Common myeloid progenitor, CD34-positive (primary cell): ENCODE data around the gene CHRNB1.
A peak's percentile ranks its signal among the peaks of the same experiment; 100 is the strongest.

ENCODE experiments used
- CTCF ChIA-PET: fragments of 350-600 bp; sonication (Branson Sonifier 250); formaldehyde crosslinking; loops from one replicate; lab custom pipeline; 2021; ENCODE audit warnings: antibody characterized with exemption; lab: Charles Lee
- POLR2A ChIA-PET: fragments of 350-600 bp; sonication (Branson Sonifier 250); formaldehyde crosslinking; loops from one replicate; lab custom pipeline; 2021; ENCODE audit warnings: antibody characterized with exemption; lab: Charles Lee
- DNase-seq, 3 donors: peaks; one replicate each; pipeline versions ENCODE4 v3.0.0 to v3.0.0-alpha.2; 2013
- H3K27ac ChIP-seq, 2 experiments: 1 replicate in 1 of 2; 2 replicates in 1 of 2; pipeline ENCODE4 v1.7.0; 2013; ENCODE audit warnings: inconsistent platforms in 2 of 2, low read length in 2 of 2, mild to moderate bottlenecking in 2 of 2, low read depth in 1 of 2, moderate library complexity in 1 of 2; ENCODE audit not compliant: severe bottlenecking in 2 of 2, insufficient read depth in 1 of 2, poor library complexity in 1 of 2
- H3K27me3 ChIP-seq, 5 experiments: replicated peaks in 2 of 5; 1 replicate in 3 of 5; 2 replicates in 2 of 5; pipeline versions ENCODE4 v1.6.1 to v1.7.0; 2013; ENCODE audit warnings: low read length in 4 of 5, mild to moderate bottlenecking in 2 of 5, moderate library complexity in 2 of 5, inconsistent platforms in 1 of 5; ENCODE audit not compliant: insufficient read depth in 5 of 5, control insufficient read depth in 4 of 5
- H3K36me3 ChIP-seq, 4 experiments: 1 replicate in 2 of 4; 2 replicates in 2 of 4; pipeline versions ENCODE4 v1.6.1 to v1.7.0; 2013; ENCODE audit warnings: low read length in 3 of 4, control low read depth in 1 of 4, mild to moderate bottlenecking in 1 of 4; ENCODE audit not compliant: control insufficient read depth in 4 of 4, insufficient read depth in 4 of 4
- H3K4me1 ChIP-seq, 4 experiments: 1 replicate in 3 of 4; 2 replicates in 1 of 4; pipeline versions ENCODE4 v1.6.1 to v1.7.1; 2013; ENCODE audit warnings: low read length in 3 of 4, mild to moderate bottlenecking in 3 of 4, control low read depth in 1 of 4, inconsistent platforms in 1 of 4, moderate library complexity in 1 of 4; ENCODE audit not compliant: control insufficient read depth in 4 of 4, insufficient read depth in 4 of 4; ENCODE audit errors: control extremely low read depth in 1 of 4
- H3K4me3 ChIP-seq, 7 experiments: 1 replicate in 4 of 7; 2 replicates in 3 of 7; pipeline versions ENCODE4 v1.5.1 to v1.7.0; 2013; ENCODE audit warnings: mild to moderate bottlenecking in 7 of 7, low read length in 6 of 7, moderate library complexity in 6 of 7, inconsistent platforms in 2 of 7, low read depth in 2 of 7, control low read depth in 1 of 7; ENCODE audit not compliant: insufficient read depth in 4 of 7, control insufficient read depth in 1 of 7; ENCODE audit errors: extremely low read depth in 1 of 7
- H3K9me3 ChIP-seq, 5 experiments: 1 replicate in 4 of 5; 2 replicates in 1 of 5; pipeline versions ENCODE4 v1.6.1 to v1.7.1; 2013; ENCODE audit warnings: low read length in 4 of 5, mild to moderate bottlenecking in 2 of 5, inconsistent platforms in 1 of 5, low read depth in 1 of 5, moderate library complexity in 1 of 5; ENCODE audit not compliant: control insufficient read depth in 4 of 5, insufficient read depth in 2 of 5; ENCODE audit errors: control extremely low read depth in 1 of 5
- WGBS: methylation state at CpG from one replicate; pipeline ENCODE4 v1.1.5; 2013; ENCODE audit not compliant: insufficient coverage; 5-methylcytosine and 5-hydroxymethylcytosine counted together

The CHRNB1 gene

DNA sequence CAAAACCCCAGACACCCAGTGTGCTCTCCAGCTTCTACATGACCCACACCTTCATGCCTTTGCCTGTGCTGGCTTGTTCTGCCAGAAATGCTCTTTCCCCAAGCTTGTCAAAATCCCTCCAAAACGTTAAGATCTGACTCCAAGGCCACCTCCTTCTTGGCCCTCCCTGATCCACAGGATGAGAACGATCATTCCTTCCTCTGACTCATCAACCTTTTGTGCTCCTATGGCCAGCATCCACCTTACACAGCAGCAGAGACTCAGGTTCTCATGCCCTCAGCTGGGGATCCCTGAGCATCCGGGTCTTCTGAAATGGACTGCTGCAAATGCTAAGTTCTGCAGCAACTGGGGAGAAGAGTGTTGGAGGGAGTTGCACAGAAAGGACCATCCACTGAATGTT, 31.6 kb downstream of the CHRNB1 start:
- Histone ChIP-seq H3K27ac (no peak overlapping the region), H3K4me1 (peaks cover 2 to 50% (median 47%) of the 10 kb centered on the region in 4 experiments), H3K36me3 (peaks cover 0 to 7% (median 0%) of the 10 kb centered on the region in 4 experiments), H3K9me3 (no peaks in the 10 kb centered on the region), H3K27me3 (no peaks in the 10 kb centered on the region), H3K4me3 (peak overlapping the region in 1 of 7 experiments; percentile 5)
- WGBS: 40% methylated on average over 3 of the region's 3 CpGs
- ChIA-PET CTCF (interaction anchor here (1.1 to 3.9 kb wide), 15 partner anchors 9 to 122 kb away, joined by 3 to 29 read pairs (median 3); partner anchors contain the start of genes SOX15, SPEM2, TMEM102 and TMEM95), POLR2A (interaction anchor here (1.4 to 2.5 kb wide), 3 partner anchors 8 to 39 kb away, joined by 6 to 12 read pairs (median 7); partner anchors contain the start of gene POLR2A)
- no peak for DNase-seq

DNA sequence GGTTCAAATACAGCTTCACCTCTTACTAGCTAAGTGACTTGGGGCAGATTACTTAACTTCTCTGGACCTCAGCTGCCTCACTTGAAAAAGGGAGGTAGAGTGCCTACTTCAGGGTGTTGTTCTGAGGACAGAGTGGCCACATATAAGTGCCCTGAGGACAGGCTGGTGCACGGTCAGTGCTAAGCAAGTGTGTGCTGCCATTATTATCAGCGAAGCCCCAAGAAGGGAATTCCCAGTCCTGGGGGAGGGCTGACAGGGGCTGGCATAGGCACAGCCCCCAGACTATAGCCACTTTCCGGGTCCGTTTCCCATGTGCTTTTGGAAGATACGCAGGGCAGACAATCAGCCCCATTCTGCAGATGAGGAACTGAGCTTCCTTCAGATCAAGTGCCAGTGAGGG, 32.1 kb downstream of the CHRNB1 start:
- no peak overlapping the region for H3K27ac ChIP-seq

DNA sequence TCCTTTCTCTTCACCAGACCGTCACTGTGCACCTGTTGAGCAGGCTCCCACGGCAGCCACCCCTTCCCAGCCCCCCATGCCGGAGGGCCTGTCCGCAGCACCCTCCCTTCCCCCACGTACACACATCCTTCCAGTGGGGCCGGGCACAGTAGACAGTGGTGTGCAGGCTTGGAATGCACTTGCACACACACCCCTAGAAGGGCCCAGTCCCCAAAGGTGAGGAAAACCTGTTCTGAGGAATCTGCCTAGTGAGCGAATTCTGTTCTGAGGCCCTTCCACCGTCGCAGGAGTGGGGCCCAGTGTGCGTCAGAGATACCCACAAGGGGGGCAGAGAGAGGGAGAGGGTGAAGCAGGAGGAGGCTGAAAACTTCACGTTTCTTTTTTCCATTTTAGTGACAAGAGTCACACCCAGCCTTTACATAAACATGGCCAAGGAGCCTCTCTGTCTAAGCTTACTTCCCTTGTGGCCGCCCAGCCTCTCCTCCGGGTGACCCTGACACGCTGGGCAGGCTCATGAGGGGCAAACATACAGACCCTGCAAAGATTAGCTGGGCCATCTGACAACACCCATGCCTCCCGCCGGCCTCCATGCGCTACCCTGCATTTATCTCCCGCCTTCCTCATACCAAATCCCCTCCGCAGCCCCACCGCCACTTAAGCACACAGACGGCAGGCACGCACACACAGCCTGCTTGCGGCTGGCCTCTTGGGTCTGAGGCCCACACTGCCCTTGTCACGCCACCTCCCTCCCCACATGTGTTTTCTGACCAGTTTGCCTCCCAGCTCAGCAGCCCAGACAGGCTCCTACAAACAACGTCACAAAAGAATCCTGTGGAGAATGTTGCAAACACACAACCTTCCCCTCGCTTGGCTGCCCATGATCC, 32.8 kb downstream of the CHRNB1 start:
- peaks cover 0 to 7% (median 0%) of the 10 kb centered on the region in 4 experiments for H3K36me3 ChIP-seq
- CTCF ChIA-PET: interaction anchor here (0.6 to 3.9 kb wide), 9 partner anchors 10 to 123 kb away, joined by 3 to 29 read pairs (median 3); partner anchors contain the start of genes TMEM102 and TMEM95
- H3K27me3 ChIP-seq: no peaks in the 10 kb centered on the region
- H3K9me3 ChIP-seq: no peaks in the 10 kb centered on the region
- peaks cover 0 to 47% (median 43%) of the 10 kb centered on the region in 4 experiments for H3K4me1 ChIP-seq
- peak overlapping the region in 1 of 2 experiments; percentile 87 for H3K27ac ChIP-seq
- H3K4me3 ChIP-seq: peak overlapping the region; percentile 65 to 88 (median 79)
- POLR2A ChIA-PET: interaction anchor here (0.5 to 1.5 kb wide), 5 partner anchors 14 to 36 kb away, joined by 3 to 7 read pairs (median 3); no protein-coding TSS in a partner anchor
- 25% methylated on average over 19 of the region's 26 CpGs for WGBS
- DNase-seq: peak; percentile 25 to 71 (median 61)

More for the DNA sequence above, 32.1 kb downstream of the CHRNB1 start:
- Histone ChIP-seq H3K36me3 (peaks cover 0 to 7% (median 0%) of the 10 kb centered on the region in 4 experiments), H3K27me3 (no peaks in the 10 kb centered on the region), H3K4me1 (peaks cover 0 to 47% (median 42%) of the 10 kb centered on the region in 4 experiments), H3K9me3 (no peaks in the 10 kb centered on the region), H3K4me3 (peak overlapping the region in 5 of 7 experiments; percentile 73 to 88 (median 82))
- DNase-seq: no peak
- CTCF ChIA-PET: interaction anchor here (1.1 to 3.9 kb wide), 11 partner anchors 8 to 123 kb away, joined by 3 to 29 read pairs (median 4); partner anchors contain the start of genes TMEM102 and TMEM95
- WGBS: 96% methylated on average over 5 of the region's 5 CpGs
- POLR2A ChIA-PET: interaction anchor here (0.5 to 2.5 kb wide), 4 partner anchors 7 to 36 kb away, joined by 3 to 12 read pairs (median 7); partner anchors contain the start of gene POLR2A

DNA sequence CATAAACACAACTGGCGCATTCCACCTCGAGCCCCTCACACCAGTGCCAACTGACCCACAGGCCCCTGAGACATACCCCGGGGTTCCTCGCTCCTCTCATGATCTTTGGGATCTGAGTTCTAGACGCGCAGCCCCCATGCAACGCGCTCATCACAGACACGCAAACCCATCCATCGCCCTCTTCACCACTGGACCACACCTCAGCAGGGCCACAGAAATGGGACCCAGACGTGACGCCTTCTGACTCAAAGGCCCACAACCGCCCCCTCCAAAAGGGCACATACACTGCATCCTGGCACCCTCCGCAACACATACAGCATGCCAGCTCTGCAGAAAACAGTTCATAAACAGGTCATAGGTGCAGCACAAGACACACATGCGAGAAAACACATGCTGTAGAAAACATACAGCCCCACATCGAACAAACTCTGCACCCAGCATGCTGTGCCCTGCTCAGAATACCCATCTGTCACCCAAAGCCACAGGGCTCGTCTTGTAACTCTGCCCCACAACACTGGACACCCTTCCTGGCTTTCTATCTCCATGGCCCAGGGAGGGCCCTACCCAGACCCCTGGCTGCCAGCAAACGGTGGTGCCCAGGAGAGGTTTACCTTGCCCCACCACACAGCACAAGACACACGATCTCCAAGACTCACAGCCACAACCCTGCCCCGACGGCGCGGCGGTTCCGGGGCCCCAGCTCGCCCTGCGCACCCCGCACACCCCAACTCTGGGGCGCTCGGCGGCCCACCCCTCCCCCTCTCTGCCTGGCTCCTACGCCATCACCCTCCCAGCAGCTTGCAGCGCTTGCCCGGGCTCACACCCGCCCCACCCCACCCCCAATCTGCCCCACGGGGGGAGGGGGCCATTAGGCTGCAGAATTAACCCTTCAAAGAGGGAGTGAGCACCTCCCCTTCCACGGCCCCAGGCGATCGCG, 33.7 kb downstream of the CHRNB1 start:
- no peaks in the 10 kb centered on the region for H3K27me3 ChIP-seq
- DNase-seq: peak; percentile 31 to 76 (median 65)
- 26% methylated on average over 28 of the region's 40 CpGs for WGBS
- peaks cover 0 to 7% (median 0%) of the 10 kb centered on the region in 4 experiments for H3K36me3 ChIP-seq
- H3K27ac ChIP-seq: peak overlapping the region; percentile 66 to 87
- no peaks in the 10 kb centered on the region for H3K9me3 ChIP-seq
- CTCF ChIA-PET: interaction anchor here (0.6 to 3.9 kb wide), 10 partner anchors 11 to 123 kb away, joined by 3 to 29 read pairs (median 4); partner anchors contain the start of gene TMEM102
- POLR2A ChIA-PET: interaction anchor here (0.7 to 1.5 kb wide), 4 partner anchors 15 to 142 kb away, joined by 3 read pairs; no protein-coding TSS in a partner anchor
- peak overlapping the region; percentile 65 to 88 (median 79) for H3K4me3 ChIP-seq
- peaks cover 0 to 56% (median 51%) of the 10 kb centered on the region in 4 experiments for H3K4me1 ChIP-seq

DNA sequence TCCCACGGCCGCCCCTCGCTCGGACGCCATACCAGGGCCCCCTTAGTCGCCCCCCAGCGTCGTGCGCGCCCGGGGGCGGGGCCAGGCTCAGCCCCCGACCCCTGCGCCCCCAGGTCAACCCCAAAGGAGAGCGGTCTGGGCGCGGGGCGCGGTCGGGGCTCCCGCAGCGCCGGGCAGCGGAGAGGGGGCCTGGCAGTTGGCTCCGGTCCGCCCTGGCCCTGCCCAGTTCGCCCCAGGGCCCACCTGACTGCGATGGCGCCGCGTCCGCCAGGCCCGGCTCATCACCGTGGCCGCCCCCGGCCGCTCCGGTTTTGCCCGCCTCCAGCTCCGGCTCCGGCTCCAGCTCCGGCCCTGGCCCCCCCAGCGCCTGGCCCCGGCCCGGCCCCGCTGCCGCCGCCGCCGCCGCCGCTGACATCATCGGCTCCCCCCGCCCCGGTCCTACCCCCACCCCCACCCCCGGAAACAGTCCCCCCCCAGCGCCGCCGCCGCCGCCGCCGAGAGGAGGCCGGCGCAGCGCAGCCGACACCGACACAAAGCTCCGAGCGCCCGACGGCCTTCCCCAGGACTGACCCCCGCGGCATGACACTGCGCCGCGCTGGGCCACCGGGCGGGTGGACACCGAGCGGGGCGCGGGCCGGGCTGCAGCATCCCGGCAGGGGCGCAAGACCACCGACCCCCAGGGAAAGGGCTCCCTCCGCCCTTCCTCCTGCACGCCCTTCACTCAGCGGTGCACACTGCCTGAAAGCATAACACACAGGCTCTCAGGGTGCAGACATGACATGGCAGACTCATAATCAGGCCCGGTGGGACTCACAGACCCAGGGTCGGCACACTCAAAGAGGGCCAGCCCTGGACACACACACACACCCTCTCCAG, 34.6 kb downstream of the CHRNB1 start, which contains the start of gene ZBTB4:
TSS of gene ZBTB4 (minus strand) at position 419 of the 876 bp plus-strand sequence. CDS start 12,830 bp downstream, outside the sequence.
- WGBS: 0% methylated on average over 37 of the region's 92 CpGs
- peak in 2 of 3 donors; percentile 60 to 69 for DNase-seq
- peaks cover 0 to 7% (median 0%) of the 10 kb centered on the region in 4 experiments for H3K36me3 ChIP-seq
- H3K4me1 ChIP-seq: peaks cover 0 to 57% (median 53%) of the 10 kb centered on the region in 4 experiments
- H3K27ac ChIP-seq: peak within 1 kb of the TSS; percentile 66 to 87
- ChIA-PET POLR2A (interaction anchor here (0.5 to 1.5 kb wide), 8 partner anchors 9 to 42 kb away, joined by 3 to 5 read pairs (median 3); no protein-coding TSS in a partner anchor), CTCF (interaction anchor here (1.0 to 3.9 kb wide), 9 partner anchors 11 to 81 kb away, joined by 3 to 29 read pairs (median 5); partner anchors contain the start of gene TMEM102)
- H3K4me3 ChIP-seq: peak within 1 kb of the TSS; percentile 65 to 88 (median 79)
- H3K9me3 ChIP-seq: no peaks in the 10 kb centered on the region
- no peaks in the 10 kb centered on the region for H3K27me3 ChIP-seq
